NB4 (cell line): Measurements from ENCODE around the gene TRMU.

Source experiments
- CTCF ChIP-seq: IDR thresholded peaks from one replicate; pipeline ENCODE4 v1.5.1; 2012; ENCODE audit warnings: low read depth, low read length
- POLR2A ChIP-seq: IDR thresholded peaks from 2 replicates; pipeline ENCODE4 v1.6.1; 2011; ENCODE audit warnings: mild to moderate bottlenecking; ENCODE audit not compliant: insufficient read length; ENCODE audit errors: extremely low read depth

GRCh38 chr22:46359362-46359761, 23.8 kb downstream of the TRMU start:
- no peak for TF ChIP-seq CTCF
- TF ChIP-seq POLR2A: no peak
